CD4-positive, alpha-beta T cell treated with Interleukin-1 beta for 1 hour (primary cell): ENCODE results near the gene NTHL1.
A peak's percentile ranks its signal among the peaks of the same experiment; 100 is the strongest.

ENCODE experiments used
- DNase-seq, 2 donors: peaks; one replicate each; pipeline ENCODE4 v3.0.0-alpha.2; 2020 to 2022

NTHL1 gene

DNA sequence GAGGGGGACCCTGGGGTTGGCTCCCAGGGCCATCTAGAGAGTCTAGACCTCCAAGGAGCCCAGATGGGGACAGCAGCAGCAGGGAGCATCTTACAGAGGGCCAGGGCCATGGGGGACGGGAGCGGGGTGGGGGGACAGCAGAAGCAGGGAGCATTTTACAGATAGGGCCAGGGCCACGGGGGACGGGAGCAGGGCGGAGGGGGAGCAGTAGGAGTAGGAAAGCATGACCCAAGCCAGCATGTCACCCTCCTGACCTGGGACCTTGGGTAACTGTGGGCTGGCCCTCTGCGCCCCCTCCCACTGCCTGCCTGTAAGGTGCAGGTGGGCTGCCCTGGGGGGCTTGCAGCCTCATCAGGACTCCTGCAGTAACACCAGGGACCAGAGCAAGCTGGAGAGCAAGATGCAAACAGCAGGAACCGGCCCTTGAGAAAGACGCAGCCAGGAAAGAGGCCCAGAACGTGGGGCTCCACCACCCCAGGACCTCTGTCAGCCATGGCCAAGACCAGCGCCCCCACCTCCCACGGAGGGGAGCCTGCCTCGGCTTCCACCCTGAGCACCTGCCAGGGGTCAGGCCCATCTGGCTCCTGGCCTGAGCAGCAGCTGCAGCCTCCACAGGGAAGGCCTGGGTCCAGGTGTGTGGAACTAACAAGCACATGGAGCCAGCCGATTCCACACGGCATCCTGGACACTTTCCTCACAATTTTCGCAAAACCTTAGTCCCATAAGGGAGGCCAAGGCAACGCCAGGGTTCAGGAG, 40.4 kb downstream of the NTHL1 start:
- no peak for DNase-seq

DNA sequence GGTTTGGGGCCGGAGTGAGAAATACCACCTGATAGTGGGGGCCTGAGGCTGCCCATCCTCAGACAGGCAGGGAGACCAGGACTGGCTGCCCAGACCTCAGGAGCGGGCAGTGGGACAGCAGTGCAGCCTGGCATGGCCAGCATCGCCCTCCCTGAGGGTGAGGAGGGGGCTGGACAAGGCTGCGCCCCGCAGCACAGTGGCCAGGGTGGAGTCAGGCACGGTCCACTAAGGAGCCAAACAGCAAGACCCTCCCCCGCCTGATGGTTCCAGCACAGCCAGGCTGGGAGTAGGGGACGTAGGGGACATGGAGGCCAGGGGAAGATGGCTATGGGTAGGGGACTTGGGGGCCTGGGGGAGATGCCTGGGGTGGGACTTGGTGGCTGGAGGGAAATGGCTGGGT, 41.3 kb downstream of the NTHL1 start:
- no peak for DNase-seq

- DNase-seq = no peak
Measured at GRCh38 chr16:2005646-2006045, 42.0 kb downstream of the NTHL1 start.

DNA sequence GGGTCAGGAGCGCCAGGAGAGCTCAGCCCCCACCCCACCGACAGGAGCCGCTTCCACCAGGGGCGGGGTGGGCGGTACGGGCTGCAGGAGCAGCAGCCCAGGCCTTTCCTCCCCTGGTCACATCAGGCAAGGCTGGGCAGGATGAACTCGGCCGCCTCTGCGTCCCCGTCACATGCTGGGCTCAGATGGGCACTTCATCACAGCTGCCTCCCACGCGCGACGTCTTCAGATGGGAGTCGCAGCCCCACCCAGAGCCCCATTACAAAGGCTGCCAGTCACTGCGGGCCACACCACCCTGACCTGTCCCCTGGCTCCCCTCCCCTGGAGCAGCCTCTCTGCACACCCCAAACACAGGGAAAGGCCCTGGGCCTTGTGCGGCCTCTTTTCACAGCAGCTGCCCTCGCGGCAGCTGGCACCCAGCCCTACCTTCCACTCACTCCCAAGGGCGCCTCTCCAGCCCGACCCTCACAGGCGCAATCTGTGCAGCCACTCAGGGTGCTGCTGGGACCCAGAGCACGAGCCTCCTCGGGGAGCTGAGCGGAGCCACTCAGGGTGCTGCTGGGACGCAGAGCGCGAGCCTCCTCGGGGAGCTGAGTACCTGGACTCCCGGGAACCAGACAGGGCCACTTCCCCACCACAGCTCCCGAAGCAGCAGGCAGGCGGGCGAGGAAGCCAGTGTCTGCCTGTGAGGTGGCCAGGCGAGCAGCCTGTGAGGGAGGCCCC, 42.7 kb downstream of the NTHL1 start:
- no peak for DNase-seq

DNA sequence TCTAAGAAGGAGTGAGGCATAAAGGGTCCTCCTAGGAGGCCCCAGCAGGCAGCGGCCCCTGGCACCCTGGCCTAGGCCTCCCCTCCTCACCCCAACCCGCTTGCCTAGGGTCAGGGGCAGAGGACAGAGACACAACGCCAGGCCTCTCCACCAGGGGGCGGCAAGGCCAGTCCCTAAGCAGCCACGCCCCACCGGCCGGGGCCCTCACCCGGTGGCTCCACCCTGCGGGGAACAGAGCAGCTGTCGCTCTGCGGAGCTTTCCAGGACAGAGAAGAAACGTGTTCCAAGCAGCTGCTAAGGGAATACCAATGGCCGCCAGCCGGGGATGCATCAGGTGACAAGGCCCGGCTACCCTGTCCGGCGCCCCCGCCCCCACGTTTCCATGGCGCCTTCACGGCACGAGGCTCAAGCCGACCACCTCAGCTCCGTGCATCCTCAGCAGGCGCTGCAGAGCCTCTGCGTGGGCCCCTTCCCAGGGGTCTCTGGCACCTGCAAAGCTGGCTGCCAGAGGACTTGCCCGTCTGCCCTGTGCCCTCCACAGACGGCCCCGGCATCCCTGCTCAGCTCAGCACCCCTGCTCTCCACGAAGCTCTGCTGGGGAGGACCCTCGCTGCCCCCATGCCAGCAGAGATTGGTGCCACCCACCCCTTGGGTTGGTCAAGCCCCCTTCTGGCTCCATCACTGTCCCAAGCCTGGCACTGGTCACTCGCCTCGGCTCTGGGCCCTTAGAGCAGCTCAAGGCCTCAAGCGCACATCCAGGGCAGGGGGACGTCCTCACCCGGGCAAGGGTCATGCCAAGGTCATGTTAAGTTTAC, 43.6 kb downstream of the NTHL1 start:
- DNase-seq = peak; percentile 87 to 88

DNA sequence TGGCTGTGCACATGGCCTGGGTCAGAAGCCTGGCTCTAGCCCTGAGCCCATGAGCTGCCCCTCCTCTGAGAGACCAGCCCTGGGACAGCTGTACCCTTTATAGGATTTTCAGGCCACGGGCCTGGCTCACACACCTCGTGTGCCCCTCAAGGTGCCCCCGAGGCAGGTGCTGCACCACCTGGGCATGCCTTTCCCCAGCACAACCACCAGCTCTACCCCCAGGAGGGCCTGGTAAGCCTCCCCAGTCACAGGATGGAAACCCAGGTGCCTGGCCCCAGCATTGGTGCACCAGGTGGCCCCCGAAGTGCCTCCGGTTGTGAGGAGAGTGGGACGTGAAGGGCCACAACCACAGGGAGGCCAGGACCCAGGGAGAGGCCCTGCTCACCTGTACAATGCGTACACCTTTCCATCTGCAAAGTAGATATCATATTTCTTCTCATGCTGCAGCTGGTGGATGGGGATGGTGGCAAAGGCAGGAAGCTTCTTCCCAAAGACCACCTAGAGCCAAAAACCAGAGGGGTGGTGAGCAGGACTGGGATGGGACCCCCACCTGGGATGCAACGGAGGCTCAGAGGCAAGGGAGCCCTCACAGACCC, 44.3 kb downstream of the NTHL1 start:
- no peak for DNase-seq

- no peak for DNase-seq
Measured at GRCh38 chr16:2002406-2003230, 45.0 kb downstream of the NTHL1 start.

DNA sequence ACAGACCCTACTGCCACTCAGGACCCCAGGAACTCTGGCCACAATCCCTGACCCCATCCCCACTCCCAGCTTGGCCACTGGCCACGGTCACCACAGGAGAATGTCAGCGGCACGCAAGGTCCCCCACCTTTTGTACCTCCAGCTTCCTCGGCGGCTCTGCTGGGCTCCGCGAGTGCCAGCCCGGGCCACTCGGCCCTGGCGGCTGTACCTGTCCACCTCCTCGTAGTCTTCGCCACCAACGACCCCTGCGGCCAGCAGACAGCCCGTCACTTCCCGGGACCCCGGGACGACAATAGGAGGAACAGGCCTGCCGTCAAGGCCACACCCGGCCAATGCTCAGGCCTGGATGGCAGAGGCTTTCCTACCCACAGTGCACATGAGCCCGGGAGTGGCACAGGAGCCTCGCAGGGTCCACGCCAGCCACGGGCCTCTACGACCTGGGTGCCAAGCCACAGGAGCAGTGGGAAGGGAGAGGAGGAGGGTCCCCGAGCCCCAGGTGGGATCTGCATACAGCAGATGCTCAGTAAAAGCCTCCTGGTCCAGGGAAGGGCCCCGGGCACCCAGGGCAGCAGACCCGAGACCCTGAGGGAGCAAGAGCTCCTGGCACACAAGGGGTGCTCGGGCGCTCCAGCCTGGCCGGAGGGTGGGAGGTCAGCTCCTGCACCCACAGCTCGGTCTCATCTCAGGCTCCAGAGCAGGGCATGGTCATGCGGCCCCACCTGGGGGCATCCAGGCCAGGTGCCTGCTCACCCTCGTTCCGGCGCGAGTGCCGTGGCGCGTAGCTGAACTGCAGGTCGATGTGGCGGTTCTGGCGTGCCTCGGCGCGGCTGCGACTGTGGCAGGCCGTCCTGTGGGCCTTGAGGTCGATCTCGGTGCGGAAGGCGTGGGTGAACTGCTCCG, 45.9 kb downstream of the NTHL1 start:
- no peak for DNase-seq

DNA sequence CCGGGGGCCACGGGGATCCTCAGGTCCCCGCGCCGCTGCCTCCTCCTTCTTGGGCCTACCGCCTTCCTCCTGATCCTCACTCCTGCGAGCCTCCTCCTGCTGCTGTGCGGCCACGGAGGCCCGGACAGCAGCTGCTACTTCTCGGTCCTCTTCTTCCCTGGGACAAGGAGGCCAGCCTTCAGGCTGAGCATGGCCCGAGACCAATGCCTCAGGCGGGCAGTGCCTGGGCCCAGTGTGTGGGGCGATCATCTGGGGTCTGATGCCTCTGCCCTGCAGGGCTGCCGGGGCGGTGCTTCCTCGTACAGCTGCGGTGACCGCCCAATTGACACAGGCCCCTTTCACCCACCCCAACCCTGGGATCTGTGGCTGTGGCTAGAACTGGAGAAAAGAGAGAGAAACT, 46.6 kb downstream of the NTHL1 start:
- no peak for DNase-seq

GRCh38 chr16:1999866-2000514, 47.6 kb downstream of the NTHL1 start:
- no peak for DNase-seq

- no peak for DNase-seq
Measured at GRCh38 chr16:1998852-1999801, 48.5 kb downstream of the NTHL1 start.

DNA sequence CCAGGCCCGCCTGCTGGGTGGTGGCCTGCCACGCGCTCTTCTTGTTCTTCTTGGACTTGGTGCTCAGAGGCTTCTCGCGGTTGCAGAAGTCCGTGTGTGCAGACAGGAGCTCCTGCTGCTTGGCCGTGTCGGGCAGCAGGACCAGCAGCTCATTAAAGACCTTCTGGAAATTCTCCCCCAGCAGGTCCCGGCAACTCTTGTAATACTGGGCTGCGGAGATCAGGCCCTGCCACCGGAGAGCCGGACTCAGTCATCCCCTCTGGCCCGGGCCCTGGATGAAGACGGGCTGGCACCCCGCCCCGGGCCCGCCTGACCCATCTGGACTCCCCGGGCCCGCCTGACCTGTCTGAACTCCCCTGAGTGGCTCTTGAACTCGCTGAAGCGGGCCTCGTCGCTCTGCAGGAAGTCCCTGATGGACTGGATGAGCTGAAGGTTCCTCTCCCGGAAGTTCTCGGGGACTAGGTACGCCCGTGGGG, 49.2 kb downstream of the NTHL1 start:
- no peak for DNase-seq

GRCh38 chr16:1997494-1998359, 49.9 kb downstream of the NTHL1 start:
- no peak for DNase-seq

DNA sequence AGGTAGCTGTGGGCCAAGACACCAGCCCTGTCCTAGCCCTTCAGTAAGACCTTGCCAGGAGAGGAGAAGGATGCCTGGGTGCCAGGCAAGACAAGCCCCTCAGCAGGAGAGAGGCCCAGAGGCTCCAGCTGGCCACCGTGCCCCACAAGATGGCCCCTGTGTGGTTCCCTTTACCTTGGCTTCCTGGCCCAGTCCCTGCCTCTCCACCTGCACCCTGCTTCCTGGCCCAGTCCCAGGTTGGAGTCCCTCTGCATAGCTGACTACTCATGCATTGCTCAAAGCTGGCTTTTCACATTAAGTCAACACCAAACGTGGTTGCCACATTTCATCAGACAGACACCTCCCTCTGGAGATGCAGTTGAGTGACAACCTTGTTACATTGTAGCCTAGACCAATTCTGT, 53.9 kb downstream of the NTHL1 start:
- no peak for DNase-seq

DNA sequence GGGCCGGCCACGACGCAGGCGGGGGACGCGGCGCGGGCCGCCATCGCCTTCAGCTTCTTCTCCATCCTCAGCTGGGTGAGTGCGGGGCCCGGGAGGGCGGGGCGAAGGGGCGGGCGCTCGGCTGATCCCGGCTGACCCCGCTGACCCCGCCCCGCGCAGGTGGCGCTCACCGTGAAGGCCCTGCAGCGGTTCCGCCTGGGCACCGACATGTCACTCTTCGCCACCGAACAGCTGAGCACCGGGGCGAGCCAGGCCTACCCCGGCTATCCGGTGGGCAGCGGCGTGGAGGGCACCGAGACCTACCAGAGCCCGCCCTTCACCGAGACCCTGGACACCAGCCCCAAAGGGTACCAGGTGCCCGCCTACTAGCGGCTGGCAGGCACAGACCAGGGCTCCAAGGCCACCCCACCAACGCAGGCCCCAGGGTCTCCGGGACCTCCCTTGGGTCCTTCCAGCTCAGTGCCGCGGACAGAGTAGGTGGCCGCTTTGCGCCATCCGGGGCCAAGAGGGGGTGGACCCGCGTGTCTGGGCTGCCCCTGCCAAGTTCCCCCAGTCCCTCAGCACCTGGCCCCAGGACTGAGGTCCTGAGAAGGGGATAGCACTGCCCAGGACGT, 54.8 kb downstream of the NTHL1 start:
- no peak for DNase-seq

DNA sequence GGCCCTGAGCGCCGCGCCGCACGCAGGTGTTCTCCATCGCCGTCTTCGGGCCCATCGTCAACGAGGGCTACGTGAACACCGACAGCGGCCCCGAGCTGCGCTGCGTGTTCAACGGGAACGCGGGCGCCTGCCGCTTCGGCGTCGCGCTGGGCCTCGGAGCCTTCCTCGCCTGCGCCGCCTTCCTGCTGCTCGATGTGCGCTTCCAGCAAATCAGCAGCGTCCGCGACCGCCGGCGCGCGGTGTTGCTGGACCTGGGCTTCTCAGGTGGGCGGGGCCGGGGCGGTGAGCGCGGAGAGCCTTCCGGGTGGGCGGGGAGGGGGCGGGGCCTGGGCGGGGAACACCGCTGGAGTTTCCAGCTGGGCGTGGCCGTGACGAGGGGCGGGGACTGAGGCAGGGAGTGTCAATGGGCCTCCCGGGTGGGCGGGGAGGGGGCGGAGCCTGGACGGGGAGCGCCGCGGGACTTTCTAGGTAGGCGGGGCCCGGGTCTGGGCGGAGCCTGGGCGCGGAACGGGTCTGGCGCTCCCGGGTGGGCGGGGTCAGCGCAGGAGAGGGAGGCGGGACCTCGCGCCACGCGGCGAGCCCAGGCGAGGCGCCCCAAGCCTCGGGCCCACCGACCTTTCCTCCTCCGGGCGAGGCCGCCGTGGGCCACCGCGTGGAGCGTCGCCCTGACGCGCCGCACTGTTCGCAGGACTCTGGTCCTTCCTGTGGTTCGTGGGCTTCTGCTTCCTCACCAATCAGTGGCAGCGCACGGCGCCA, 55.5 kb downstream of the NTHL1 start:
- peak; percentile 97 to 98 for DNase-seq

GRCh38 chr16:1991588-1991947, 56.1 kb downstream of the NTHL1 start:
- DNase-seq = no peak
